ENCODE measurements around the gene DEFB129.
A peak's percentile ranks its signal among the peaks of the same experiment; 100 is the strongest.
"Not testable (repeated sequence)": the region's sequence is repeated elsewhere in the genome, so short reads cannot be mapped to it uniquely, and the experiment has no call there.

The DEFB129 gene

DNA sequence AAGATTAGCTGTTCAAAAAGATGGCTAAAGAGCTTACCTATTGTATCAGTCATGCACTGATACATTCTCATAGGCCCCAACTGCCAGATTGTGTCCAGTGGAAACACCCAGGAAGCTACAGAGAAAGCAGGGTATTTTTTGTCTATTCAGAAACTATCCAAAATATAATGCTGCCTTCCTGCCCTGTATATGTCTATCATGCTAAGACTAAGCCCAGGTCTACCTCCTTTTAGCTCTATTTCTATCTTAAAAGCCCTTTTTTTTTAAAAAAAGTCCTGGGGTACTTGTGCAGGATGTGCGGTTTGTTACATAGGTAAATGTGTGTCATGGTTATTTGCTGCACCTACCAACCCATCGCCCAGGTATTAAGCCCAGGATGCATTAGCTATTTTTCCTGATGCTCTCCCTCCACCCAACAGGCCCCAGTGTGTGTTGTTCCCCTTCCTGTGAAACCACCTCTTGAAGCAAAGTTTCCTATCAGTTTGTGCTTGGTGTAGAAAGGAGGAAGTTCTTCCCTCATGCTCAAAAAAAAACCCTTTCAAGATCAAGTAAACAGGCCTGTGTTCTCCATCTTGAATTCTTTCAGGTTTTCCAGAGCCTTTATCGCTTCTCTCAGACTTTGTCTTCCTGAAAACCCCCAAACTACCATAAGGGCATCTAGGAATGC, 514 bp downstream of the DEFB129 start:
- H3K4me3 ChIP-seq (ENCODE audit: low read length), result no peak overlapping the region
- no peak for TF ChIP-seq ZNF274 (IDR thresholded peaks at IDR 0.05; ENCODE audit: low read depth, low read length)

DNA sequence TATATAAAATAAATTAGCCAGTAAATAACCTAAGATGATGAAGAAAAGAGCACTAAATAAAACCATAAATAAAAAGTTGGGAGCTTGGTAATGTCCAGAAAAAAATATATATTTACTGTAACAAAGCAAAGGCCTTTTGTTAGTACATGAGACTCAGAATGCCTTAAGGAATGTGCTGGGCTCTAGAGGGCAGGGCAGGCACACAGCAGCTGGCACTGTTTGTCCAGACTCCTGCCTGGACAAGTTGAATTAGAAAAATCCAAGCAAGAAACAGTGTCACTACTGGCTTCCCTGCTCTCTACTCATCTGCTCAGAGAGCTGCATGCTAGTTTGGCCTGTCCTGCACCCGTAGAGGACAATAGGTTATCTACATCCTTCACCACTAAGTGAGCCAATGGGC, 8.8 kb downstream of the DEFB129 start:
- TF ChIP-seq ZNF274 (IDR thresholded peaks at IDR 0.05; ENCODE audit: low read depth, low read length), result no peak
- no peak overlapping the region for H3K4me3 ChIP-seq (ENCODE audit: low read length)

DNA sequence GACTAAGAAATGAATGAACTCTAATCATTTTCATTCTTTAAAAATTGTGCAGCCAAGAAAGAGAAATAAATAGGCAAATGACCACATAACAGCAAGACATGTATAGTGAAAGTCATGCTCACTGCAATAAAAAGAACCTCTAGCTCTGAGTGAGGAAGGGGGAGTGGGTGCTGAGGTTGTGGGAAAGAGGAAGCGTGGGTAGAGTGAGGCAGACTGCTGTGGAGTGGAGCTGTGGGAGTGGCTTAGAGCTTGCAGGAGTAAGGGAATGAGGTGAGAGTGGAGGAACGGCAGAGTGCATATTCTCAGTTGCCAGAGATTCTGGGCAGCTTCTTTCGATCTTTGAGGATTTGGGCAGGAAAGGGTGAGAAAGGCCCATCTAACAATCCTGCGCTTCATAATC, 10.4 kb downstream of the DEFB129 start:
- peak overlapping the region; percentile 10; the same call in 1 of the 2 replicates for H3K4me3 ChIP-seq (ENCODE audit: low read length)
- TF ChIP-seq ZNF274 (IDR thresholded peaks at IDR 0.05; ENCODE audit: low read depth, low read length), result no peak

DNA sequence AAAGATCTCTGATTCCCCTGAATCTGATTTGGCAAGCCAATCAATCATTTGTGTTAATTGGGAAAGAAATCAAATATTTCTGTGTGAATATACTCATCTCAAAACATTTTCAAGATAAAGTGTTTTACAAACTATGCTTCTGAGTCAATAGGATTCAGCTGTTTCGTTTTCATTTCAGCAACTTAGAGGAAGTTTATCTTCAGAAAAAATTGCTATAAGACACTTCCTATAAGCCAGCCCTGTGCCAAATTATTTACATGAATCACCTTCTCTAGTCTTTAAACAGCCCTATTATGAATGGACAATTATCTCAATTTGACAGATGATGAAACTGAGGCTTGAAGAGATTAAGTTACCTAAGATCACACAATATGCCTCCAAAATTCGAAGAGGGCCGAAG, 10.9 kb downstream of the DEFB129 start:
- no peak for TF ChIP-seq ZNF274 (IDR thresholded peaks at IDR 0.05; ENCODE audit: low read depth, low read length)
- no peak overlapping the region; the same call in 1 of the 2 replicates for H3K4me3 ChIP-seq (ENCODE audit: low read length)

DNA sequence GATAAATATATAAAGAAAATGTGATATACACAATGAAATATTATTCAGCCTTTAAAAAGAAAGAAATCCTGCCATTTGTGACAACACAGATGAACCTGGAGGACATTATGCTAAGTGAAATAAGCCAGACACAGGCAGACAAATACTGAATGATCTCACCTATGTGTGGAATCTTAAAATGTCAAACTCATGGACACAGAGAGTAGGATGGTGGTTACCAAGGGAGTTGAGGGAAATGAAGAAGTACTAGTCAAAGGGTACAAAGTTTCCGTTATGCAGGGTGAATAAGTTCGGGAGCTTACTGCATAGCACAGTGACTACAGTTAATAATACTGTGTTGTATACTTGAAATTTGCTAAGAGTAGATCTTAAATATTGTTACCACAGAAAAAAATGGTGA, 15.8 kb downstream of the DEFB129 start:
- no peak for TF ChIP-seq ZNF274 (IDR thresholded peaks at IDR 0.05; ENCODE audit: low read depth, low read length)
- no peak overlapping the region for H3K4me3 ChIP-seq (ENCODE audit: low read length)

DNA sequence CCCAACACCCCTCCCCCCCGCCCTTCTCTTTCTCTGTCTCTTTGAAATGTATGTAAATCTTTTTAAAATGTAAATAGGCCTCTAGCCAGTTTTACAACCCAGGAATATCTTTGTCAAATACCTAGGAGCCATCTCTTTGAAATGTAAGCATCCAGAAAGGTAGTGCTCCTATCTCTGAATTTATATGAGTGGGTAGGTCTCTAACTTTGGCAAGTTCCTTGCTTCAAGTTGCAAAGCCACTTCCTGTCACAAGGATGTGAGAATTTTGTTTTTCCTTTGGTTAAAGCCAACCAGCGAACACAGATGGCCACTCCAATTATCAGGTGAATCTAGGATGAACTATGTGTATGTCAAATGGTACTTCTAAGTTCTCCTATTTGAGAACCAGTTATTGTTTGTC, 24.3 kb downstream of the DEFB129 start:
- no peak for TF ChIP-seq ZNF274 (IDR thresholded peaks at IDR 0.05; ENCODE audit: low read depth, low read length)
- no peak overlapping the region for H3K4me3 ChIP-seq (ENCODE audit: low read length)

DNA sequence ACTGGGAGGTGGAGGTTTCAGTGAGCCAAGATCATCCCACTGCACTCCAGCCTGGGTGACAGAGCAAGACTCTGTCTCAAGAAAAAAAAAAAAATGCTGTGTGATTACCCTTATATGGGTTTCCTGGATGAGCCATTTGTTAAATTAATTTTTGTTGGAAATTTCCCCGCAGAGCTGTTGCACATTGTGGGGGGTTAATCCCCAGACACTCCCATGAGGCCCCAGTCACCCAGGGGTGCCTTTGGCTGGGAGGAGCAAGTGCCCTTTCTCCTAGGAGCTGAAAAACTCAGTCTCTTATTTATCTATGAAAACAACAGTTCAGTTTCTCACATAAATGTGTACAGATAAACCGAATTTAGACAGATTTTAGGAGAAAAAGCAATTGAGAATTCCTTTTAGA, 25.7 kb downstream of the DEFB129 start:
- H3K4me3 ChIP-seq (ENCODE audit: low read length), result no peak overlapping the region
- TF ChIP-seq ZNF274 (IDR thresholded peaks at IDR 0.05; ENCODE audit: low read depth, low read length), result no peak

DNA sequence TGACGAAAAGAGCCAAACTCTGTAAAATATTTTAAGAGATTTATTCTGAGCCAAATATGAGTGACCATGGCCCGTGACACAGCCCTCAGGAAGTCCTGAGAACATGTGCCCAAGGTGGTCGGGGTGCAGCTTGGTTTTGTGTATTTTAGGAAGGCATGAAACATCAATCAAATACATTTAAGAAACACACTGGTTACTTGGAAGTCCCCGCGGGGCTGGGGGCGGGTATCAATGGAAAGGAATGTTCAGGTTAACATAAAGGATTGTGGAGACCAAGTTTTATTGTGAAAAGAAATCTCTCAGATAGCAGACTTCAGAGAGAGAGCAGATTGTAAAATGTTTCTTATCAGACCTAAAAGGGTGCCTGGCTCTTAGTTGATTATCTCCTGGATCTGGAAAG, 26.4 kb downstream of the DEFB129 start:
- H3K4me3 ChIP-seq (ENCODE audit: low read length), result not testable (repeated sequence)

DNA sequence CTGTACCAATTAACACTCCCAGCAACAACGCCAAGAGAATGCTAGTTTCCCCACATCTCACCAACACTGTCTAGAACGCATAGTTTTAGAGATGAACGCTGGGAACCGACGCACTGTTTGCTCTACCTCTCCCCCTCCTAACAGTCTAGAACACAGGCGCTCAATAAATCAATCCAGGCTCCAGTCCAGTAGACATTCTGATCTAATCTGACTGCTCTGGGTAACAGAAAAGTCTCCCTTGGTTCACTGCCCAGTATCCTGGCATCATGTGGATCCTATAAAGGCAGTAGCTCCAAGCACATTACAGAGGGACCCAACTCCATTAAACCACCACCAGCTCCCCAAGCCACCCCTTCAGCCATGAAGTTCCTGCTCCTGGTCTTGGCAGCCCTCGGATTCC, 30.4 kb downstream of the DEFB129 start, which contains the start of gene DEFB132:
Gene DEFB132, plus strand, starts transcription at position 306 of the 400 bp plus-strand sequence. Its CDS starts 55 bp downstream, at position 361.
- no peak within 1 kb of the TSS for H3K4me3 ChIP-seq (ENCODE audit: low read length)
- no peak for TF ChIP-seq ZNF274 (IDR thresholded peaks at IDR 0.05; ENCODE audit: low read depth, low read length)

DNA sequence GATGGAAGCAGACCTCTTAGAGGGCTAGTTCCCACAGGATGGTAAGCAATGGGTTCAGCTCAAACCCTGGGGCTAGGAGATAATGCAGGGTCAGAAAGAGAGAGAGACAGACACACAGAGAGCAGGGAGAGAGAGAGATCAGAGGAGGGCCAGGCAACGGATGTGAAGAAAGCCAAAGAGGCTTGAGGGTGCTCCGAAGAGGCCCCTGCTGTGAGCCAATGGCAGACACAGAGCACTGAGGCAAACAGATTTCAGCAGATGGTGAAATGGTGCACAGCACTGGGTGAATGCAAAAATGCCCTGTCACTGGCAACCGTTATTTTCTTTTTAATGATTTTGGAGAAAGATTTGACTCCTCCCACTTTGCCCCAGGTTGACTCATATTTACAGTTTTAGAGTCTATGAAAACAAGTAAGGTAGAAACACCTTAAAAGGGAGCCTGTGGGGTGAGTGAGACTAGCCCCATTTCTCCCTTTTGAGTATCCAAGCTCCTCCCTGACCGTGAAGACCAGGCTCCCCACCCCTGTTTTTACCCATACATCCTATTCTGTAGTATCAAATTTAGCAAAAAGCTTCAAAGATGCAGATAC, 31.3 kb downstream of the DEFB129 start:
- TF ChIP-seq ZNF274 (IDR thresholded peaks at IDR 0.05; ENCODE audit: low read depth, low read length), result no peak

DNA sequence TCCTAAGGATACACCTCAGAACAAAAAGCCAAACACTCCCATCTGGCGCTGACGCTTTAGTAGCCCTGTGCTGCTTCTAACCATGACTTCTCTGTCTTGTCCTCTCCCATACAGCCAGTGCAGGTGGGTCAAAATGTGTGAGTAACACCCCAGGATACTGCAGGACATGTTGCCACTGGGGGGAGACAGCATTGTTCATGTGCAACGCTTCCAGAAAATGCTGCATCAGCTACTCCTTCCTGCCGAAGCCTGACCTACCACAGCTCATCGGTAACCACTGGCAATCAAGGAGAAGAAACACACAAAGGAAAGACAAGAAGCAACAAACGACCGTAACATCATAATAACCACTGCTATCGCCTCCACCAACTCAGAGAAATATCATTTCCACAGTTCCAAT, 31.9 kb downstream of the DEFB129 start:
- H3K4me3 ChIP-seq (ENCODE audit: low read length), result no peak overlapping the region
- TF ChIP-seq ZNF274 (IDR thresholded peaks at IDR 0.05; ENCODE audit: low read depth, low read length), result no peak

More for the DNA sequence above, 31.3 kb downstream of the DEFB129 start:
- no peak overlapping the region for H3K4me3 ChIP-seq (ENCODE audit: low read length)

DNA sequence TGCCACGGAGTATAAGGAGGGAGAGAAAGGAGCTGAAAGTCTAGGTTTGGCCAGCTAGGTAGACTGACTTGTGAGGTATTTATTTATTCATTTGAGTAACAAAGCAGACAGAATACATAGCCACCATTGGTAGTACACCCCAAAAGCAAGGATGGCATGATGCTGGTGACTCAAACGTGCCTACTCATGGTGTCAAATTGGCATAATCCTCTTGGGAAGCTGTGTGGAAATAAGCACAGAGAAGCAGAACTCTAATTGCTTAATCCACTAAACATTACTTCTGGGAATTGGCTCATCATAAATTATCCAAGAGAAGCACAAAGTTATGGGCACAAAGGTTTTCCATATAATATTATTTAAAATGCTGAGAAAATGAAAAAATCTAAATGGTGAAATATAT, 32.9 kb downstream of the DEFB129 start:
- TF ChIP-seq ZNF274 (IDR thresholded peaks at IDR 0.05; ENCODE audit: low read depth, low read length), result no peak
- H3K4me3 ChIP-seq (ENCODE audit: low read length), result no peak overlapping the region

DNA sequence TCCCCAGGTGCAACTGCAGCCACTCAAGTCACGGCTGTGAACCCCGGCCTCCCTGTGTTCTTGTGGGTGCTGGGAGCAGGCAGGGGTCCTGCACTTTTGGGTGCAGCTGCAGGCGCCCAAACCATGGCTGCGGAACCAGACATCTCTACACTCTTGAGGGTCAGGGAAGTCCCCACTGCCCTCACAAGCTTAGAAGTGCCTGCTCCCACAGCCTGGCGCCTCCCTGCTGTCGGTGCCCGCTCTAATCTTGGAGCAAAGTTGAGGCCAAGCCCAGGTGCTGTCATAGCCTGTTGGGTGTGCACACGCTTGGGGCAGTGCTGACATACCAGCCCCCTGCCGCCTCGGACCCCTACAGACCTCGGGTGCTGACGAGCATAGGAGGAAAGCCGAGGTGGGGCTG, 36.6 kb downstream of the DEFB129 start:
- no peak overlapping the region for H3K4me3 ChIP-seq (ENCODE audit: low read length)
- TF ChIP-seq ZNF274 (IDR thresholded peaks at IDR 0.05; ENCODE audit: low read depth, low read length), result no peak

DNA sequence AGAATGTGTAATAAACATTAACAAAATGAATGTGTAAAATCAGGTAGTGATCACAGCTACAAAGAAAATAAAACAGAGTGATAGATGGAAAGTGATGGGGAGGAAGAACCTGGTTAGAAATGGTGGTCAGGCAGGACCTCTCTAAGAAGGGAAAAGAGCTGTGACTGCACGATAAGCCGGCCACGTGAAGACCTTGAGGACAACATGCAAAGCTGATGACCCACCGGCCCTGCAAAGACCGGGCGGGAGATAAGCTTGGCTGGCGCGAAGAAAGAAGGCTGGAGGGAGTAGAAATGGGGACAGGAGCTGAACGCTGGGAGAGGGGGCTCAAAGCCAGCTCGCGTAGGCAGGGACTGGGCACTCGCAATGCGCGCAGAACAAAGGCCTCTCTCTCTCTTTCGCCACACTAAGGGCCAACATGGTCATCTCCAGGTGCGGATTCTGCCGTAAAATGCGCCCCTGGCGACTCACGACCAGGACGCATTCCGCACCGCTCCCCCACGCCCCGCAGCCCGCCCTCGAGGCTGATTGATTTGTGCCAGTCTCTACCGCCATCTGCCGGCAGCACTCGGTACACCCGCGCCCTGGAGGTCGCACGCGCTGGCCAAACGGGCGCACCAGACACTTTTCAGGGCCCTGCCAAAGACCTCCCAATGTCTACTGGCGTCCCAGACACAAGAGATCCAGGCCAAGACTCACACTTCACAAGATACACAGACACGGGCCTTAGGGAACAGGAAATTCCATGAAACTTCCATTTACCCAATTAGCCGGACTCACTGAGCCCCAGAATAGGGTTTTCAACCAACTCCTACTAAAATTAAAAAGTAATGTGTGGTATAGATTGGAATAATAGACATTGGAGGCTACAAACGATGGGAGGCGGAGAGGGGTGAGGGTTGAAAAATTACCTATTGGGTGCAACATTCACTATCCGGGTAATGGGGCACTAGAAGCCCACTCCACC, 39.8 kb downstream of the DEFB129 start:
- no peak for TF ChIP-seq ZNF274 (IDR thresholded peaks at IDR 0.05; ENCODE audit: low read depth, low read length)
- peak overlapping the region; percentile 11; the same call in 1 of the 2 replicates for H3K4me3 ChIP-seq (ENCODE audit: low read length)

DNA sequence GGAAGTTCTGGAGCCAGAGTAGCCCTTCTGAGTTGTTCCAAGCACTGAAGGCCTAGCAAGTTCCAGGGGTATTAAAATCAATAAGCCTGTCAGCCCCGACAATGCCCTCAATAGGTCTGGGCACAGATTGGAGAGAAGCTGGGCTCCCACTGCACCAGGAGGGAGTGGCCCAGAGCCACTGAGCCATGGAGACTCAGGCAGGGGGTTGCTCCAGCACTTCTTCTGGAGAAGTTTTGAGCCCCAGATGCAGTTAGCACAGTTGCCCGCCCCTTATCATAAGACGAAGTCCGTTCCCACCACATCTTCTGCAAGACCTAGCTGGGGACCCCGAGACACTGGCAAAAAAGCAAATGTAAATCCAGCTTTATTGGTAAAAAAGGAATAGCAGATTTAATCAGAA, 43.5 kb downstream of the DEFB129 start:
- H3K4me3 ChIP-seq (ENCODE audit: low read length), result no peak overlapping the region
- no peak for TF ChIP-seq ZNF274 (IDR thresholded peaks at IDR 0.05; ENCODE audit: low read depth, low read length)

Measured in GM08714 (cell line).